Neural cell (in vitro differentiated cells): Measurements from ENCODE around the gene BGN.

Source experiments
- CTCF ChIP-seq: fragments of 450-650 bp; IDR thresholded peaks from 2 replicates; pipeline ENCODE4 v1.5.1; 2014; ENCODE audit warnings: antibody characterized with exemption, mild to moderate bottlenecking, moderate library complexity; ENCODE audit not compliant: poor library complexity, severe bottlenecking
- EP300 ChIP-seq: fragments of 450-650 bp; conservative IDR thresholded peaks from 2 replicates; pipeline ENCODE4 v1.6.1; 2014; ENCODE audit warnings: antibody characterized with exemption, mild to moderate bottlenecking, moderate library complexity; ENCODE audit not compliant: poor library complexity, severe bottlenecking
- EZH2 ChIP-seq: fragments of 200-600, 300-800 bp; shearing (Covaris generic), sonication (generic); IDR thresholded peaks from 2 replicates; pipeline ENCODE4 v1.6.1; 2014; ENCODE audit warnings: antibody characterized with exemption, low read length, borderline replicate concordance, mild to moderate bottlenecking; ENCODE audit not compliant: insufficient read depth, poor library complexity, severe bottlenecking
- MXI1 ChIP-seq: fragments of 450-650 bp; conservative IDR thresholded peaks from 2 replicates; pipeline ENCODE4 v1.6.1; 2014; ENCODE audit warnings: antibody characterized with exemption, mild to moderate bottlenecking; ENCODE audit not compliant: poor library complexity, severe bottlenecking
- POLR2AphosphoS5 ChIP-seq: IDR thresholded peaks from 2 replicates; pipeline ENCODE4 v1.6.1; 2012
- REST ChIP-seq: IDR thresholded peaks from 2 replicates; pipeline ENCODE4 v1.6.1; 2012; ENCODE audit warnings: borderline replicate concordance
- TAF1 ChIP-seq: IDR thresholded peaks from 2 replicates; pipeline ENCODE4 v1.6.1; 2012; ENCODE audit warnings: low read depth

- TF ChIP-seq EZH2 = no peak
- no peak for TF ChIP-seq CTCF
- no peak for TF ChIP-seq TAF1
- no peak for TF ChIP-seq MXI1
- TF ChIP-seq POLR2AphosphoS5 = no peak
- TF ChIP-seq EP300 = no peak
- TF ChIP-seq REST = no peak
Measured at GRCh38 chrX:153537080-153537479, 42.3 kb downstream of the BGN start.
